Neuronal stem cell (in vitro differentiated cells): ENCODE results near the gene ATP5F1D.

Experiments used
- DNase-seq: peaks from one replicate; pipeline ENCODE4 v3.0.0-alpha.2; 2013; ENCODE audit warnings: low spot score
- H2AFZ ChIP-seq: one replicate; pipeline ENCODE4 v1.6.1; 2013; ENCODE audit warnings: mild to moderate bottlenecking, low read length, inconsistent platforms
- H2AK5ac ChIP-seq: 2 replicates; pipeline ENCODE4 v1.6.1; 2013; ENCODE audit warnings: low read depth, mild to moderate bottlenecking, inconsistent platforms, low read length, moderate library complexity, mixed read lengths
- H2BK120ac ChIP-seq: 2 replicates; pipeline ENCODE4 v1.6.1; 2013; ENCODE audit warnings: low read depth, mild to moderate bottlenecking, inconsistent platforms, low read length, moderate library complexity, mixed read lengths
- H2BK12ac ChIP-seq: one replicate; pipeline ENCODE4 v1.6.1; 2013; ENCODE audit warnings: low read length, inconsistent platforms
- H2BK15ac ChIP-seq: 2 replicates; pipeline ENCODE4 v1.6.1; 2013; ENCODE audit warnings: mild to moderate bottlenecking, low read length, inconsistent platforms, mixed read lengths
- H2BK5ac ChIP-seq: one replicate; pipeline ENCODE4 v1.6.1; 2013; ENCODE audit warnings: inconsistent platforms, mild to moderate bottlenecking, low read length, moderate library complexity
- H3K14ac ChIP-seq: one replicate; pipeline ENCODE4 v1.6.1; 2013; ENCODE audit warnings: low read length, inconsistent platforms
- H3K18ac ChIP-seq: 2 replicates; pipeline ENCODE4 v1.6.1; 2013; ENCODE audit warnings: low read length, inconsistent platforms
- H3K23ac ChIP-seq: 2 replicates; pipeline ENCODE4 v1.6.1; 2013; ENCODE audit warnings: low read depth, mild to moderate bottlenecking, mixed read lengths, low read length, inconsistent platforms; ENCODE audit not compliant: poor library complexity
- H3K27ac ChIP-seq: replicated peaks from 3 replicates; pipeline ENCODE4 v1.5.1; 2013; ENCODE audit warnings: low read length, inconsistent platforms
- H3K27me3 ChIP-seq, 3 experiments: 2 replicates each; pipeline ENCODE4 v1.6.1; 2013; ENCODE audit warnings: low read length in 3 of 3, mild to moderate bottlenecking in 2 of 3, inconsistent platforms in 1 of 3, low read depth in 1 of 3, mixed read lengths in 1 of 3, moderate library complexity in 1 of 3; ENCODE audit not compliant: control insufficient read depth in 3 of 3, insufficient read depth in 3 of 3
- H3K36me3 ChIP-seq, 2 donors: replicated peaks in 1 of 2; 2 replicates each; pipeline ENCODE4 v1.6.1; 2013; ENCODE audit warnings: low read length in 2 of 2; ENCODE audit not compliant: control insufficient read depth in 2 of 2, insufficient read depth in 2 of 2
- H3K4ac ChIP-seq: 2 replicates; pipeline ENCODE4 v1.6.1; 2013; ENCODE audit warnings: inconsistent platforms, mild to moderate bottlenecking, low read length, moderate library complexity
- H3K4me1 ChIP-seq, 2 donors: 1 replicate in 1 of 2; 2 replicates in 1 of 2; pipeline ENCODE4 v1.6.1; 2013; ENCODE audit warnings: low read length in 2 of 2, low read depth in 1 of 2; ENCODE audit not compliant: control insufficient read depth in 2 of 2, insufficient read depth in 1 of 2
- H3K4me2 ChIP-seq: one replicate; pipeline ENCODE4 v1.6.1; 2013; ENCODE audit warnings: mild to moderate bottlenecking, low read length, inconsistent platforms; ENCODE audit not compliant: insufficient read depth, poor library complexity, severe bottlenecking
- H3K4me3 ChIP-seq, 2 donors: 2 replicates each; pipeline ENCODE4 v1.5.1; 2013; ENCODE audit warnings: low read length in 2 of 2, mild to moderate bottlenecking in 2 of 2, inconsistent platforms in 1 of 2, moderate library complexity in 1 of 2
- H3K79me1 ChIP-seq: one replicate; pipeline ENCODE4 v1.6.1; 2013; ENCODE audit warnings: low read depth, mild to moderate bottlenecking, inconsistent platforms, low read length, moderate library complexity
- H3K9ac ChIP-seq: one replicate; pipeline ENCODE4 v1.6.1; 2013; ENCODE audit warnings: mild to moderate bottlenecking, low read depth, low read length, inconsistent platforms; ENCODE audit not compliant: poor library complexity
- H3K9me3 ChIP-seq, 2 donors: replicated peaks in 1 of 2; 2 replicates each; pipeline versions ENCODE3 to v1.6.1; 2013; ENCODE audit warnings: low read length in 2 of 2, mild to moderate bottlenecking in 2 of 2, inconsistent platforms in 1 of 2, low read depth in 1 of 2, mixed read lengths in 1 of 2, moderate library complexity in 1 of 2; ENCODE audit not compliant: control insufficient read depth in 2 of 2, insufficient read depth in 1 of 2
- H4K8ac ChIP-seq: one replicate; pipeline ENCODE4 v1.6.1; 2013; ENCODE audit warnings: low read depth, mild to moderate bottlenecking, inconsistent platforms, low read length, moderate library complexity
- H4K91ac ChIP-seq: one replicate; pipeline ENCODE4 v1.6.1; 2013; ENCODE audit warnings: low read length, low read depth, mild to moderate bottlenecking, inconsistent platforms; ENCODE audit not compliant: poor library complexity
- WGBS, 2 donors: extraction: QIAGEN DNeasy Blood & Tissue Kit; methylation state at CpG; one replicate each; pipeline ENCODE4 v1.1.7; 2013; ENCODE audit warnings: missing lambda C conversion rate in 2 of 2, mixed read lengths in 1 of 2; ENCODE audit not compliant: insufficient read length in 2 of 2, insufficient replicate concordance in 1 of 2; ENCODE audit errors: extremely low coverage in 2 of 2; 5-methylcytosine and 5-hydroxymethylcytosine counted together

Gene ATP5F1D

DNA sequence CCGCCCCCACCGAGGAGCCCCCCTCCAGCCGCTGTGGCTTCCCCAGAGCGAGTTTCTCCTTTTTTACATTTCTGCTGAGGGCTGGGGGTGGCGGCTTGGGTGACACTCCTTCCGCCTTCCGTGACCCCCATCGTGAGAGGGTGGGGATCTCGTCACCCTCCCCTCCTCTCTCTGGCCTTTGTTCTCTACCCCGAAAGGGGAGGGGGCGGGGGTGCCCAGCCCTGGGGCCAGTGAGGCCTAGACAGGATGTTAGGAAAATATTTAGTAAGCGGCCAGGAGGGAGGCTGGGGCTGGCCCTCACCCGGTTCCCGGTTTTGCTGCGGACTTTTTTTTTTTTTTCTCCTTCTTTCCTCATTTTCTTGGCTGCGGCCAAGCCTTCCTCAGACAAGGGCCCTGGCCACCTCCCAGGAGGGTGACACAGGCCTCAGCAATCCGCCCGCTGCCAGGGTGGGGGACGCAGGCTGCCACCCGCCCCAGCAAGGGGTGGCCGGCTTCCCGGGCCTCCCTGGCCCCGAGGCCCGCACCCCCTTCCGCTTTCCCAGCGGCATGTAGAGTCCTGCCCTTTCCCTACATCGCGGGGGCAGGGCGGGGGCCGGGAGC, 10.8 kb downstream of the ATP5F1D start:
- no peak overlapping the region for H4K8ac ChIP-seq
- no peak overlapping the region for H3K9ac ChIP-seq
- DNase-seq = no peak
- no peak overlapping the region for H3K14ac ChIP-seq
- peaks cover 47 to 61% of the 10 kb centered on the region in 2 donors for H3K36me3 ChIP-seq
- peak overlapping the region; percentile 49 for H3K27ac ChIP-seq
- H3K23ac ChIP-seq = peak overlapping the region; percentile 92
- no peak overlapping the region for H2BK15ac ChIP-seq
- H2BK120ac ChIP-seq = peak overlapping the region; percentile 76
- peak overlapping the region; percentile 99 for H2BK5ac ChIP-seq
- peaks cover 33% of the 10 kb centered on the region for H3K79me1 ChIP-seq
- peaks cover 9 to 29% of the 10 kb centered on the region in 2 donors for H3K4me1 ChIP-seq
- H2AK5ac ChIP-seq = peak overlapping the region; percentile 100
- H3K27me3 ChIP-seq = no peaks in the 10 kb centered on the region
- WGBS, 2 donors = no CpG with 5 or more reads among the region's 30 CpGs
- H2AFZ ChIP-seq = no peak overlapping the region
- peak overlapping the region; percentile 71 for H3K18ac ChIP-seq
- peak overlapping the region; percentile 87 for H3K4me2 ChIP-seq
- no peaks in the 10 kb centered on the region for H3K9me3 ChIP-seq
- no peak overlapping the region for H4K91ac ChIP-seq
- peak overlapping the region; percentile 61 to 98 for H3K4me3 ChIP-seq
- H2BK12ac ChIP-seq = no peak overlapping the region
- H3K4ac ChIP-seq = no peak overlapping the region

DNA sequence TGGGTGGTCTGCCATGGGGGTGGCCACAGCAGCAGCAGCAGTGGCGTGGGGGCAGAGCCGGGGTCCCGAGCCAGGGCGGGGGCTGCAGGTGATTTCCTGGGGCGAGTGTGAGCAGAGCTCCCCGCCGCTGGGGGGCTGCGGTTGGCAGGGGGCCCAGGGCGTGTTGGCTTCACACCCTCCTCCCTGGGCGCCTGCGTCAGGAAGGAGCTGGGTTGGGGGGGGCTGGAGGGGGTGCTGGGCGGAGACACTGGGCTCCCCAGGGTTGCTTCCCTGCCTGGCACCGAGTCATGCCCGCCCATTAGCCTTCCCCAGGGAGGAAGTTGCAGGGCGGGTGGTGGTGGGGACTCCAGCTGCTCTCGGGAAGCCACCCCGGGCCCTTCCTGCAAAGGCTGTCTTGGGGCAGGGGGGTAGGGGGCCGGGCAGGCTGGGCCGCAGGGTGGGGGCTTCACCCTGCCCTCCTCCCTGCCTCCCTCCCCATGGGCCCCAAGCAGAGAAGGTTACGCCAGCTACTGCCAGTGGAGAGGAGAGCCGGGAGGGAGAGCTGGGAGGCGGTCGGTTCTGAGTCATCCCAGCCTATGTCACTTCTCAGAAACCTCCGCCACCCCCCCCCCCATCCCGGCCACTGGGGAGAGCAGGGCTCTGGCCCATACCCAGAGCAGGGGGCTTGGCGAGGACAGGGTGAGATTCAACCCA, 11.4 kb downstream of the ATP5F1D start:
- Histone ChIP-seq H3K4me3 (peak overlapping the region; percentile 61 to 98), H2AK5ac (peak overlapping the region; percentile 37), H4K91ac (no peak overlapping the region), H3K9me3 (no peaks in the 10 kb centered on the region), H2BK15ac (no peak overlapping the region), H2BK120ac (no peak overlapping the region), H4K8ac (no peak overlapping the region), H3K36me3 (peaks cover 52 to 67% of the 10 kb centered on the region in 2 donors), H3K4ac (no peak overlapping the region), H3K27me3 (no peaks in the 10 kb centered on the region), H3K4me1 (peaks cover 8 to 27% of the 10 kb centered on the region in 2 donors), H3K14ac (no peak overlapping the region), H2BK12ac (no peak overlapping the region), H3K4me2 (peak overlapping the region; percentile 87), H2AFZ (no peak overlapping the region), H3K27ac (peak overlapping the region; percentile 49), H2BK5ac (no peak overlapping the region), H3K23ac (peak overlapping the region; percentile 31), H3K18ac (peak overlapping the region; percentile 85), H3K79me1 (peaks cover 29% of the 10 kb centered on the region), H3K9ac (no peak overlapping the region)
- WGBS, 2 donors = no CpG with 5 or more reads among the region's 26 CpGs
- no peak for DNase-seq

DNA sequence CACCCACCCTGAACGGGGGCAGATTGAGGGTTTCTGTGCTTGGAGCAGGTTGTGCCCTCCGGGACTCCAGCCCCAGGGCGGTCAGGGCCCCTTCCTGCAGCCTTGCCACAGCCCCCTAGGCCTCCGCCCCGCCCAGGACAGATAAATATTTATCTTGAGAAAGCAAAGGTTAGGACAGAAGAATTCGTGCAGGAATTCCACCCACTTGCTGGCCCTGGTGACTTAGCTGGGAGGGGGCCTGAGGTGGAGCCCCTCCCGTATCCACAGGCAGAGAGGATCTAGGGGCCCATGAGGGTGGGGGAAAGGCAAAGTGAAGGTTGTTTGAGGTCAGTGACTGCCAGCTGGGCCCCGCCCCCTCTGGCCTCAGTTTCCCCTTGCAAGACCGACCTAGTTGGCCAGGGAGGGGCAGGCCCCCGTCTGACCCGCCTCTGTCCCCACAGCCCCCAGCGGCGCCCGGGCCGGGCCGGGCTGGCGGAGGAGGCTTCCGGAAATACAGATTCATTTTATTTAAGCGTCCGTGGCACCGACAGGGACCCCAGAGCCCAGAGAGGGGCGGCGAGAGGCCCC, 12.0 kb downstream of the ATP5F1D start:
- H3K9me3 ChIP-seq = no peaks in the 10 kb centered on the region
- no peak overlapping the region for H2BK15ac ChIP-seq
- no peak overlapping the region for H2AFZ ChIP-seq
- no peak overlapping the region for H4K8ac ChIP-seq
- H3K4me1 ChIP-seq = peaks cover 7 to 31% of the 10 kb centered on the region in 2 donors
- H3K18ac ChIP-seq = peak overlapping the region; percentile 85
- H4K91ac ChIP-seq = no peak overlapping the region
- H2AK5ac ChIP-seq = no peak overlapping the region
- H3K9ac ChIP-seq = peak overlapping the region; percentile 60
- no peaks in the 10 kb centered on the region for H3K27me3 ChIP-seq
- no peak overlapping the region for H2BK5ac ChIP-seq
- no CpG with 5 or more reads among the region's 23 CpGs for WGBS, 2 donors
- H3K23ac ChIP-seq = peak overlapping the region; percentile 31
- H3K4me2 ChIP-seq = no peak overlapping the region
- H2BK120ac ChIP-seq = no peak overlapping the region
- H3K14ac ChIP-seq = no peak overlapping the region
- no peak overlapping the region for H2BK12ac ChIP-seq
- peak overlapping the region in 1 of 2 donors; percentile 9 for H3K4me3 ChIP-seq
- no peak for DNase-seq
- H3K27ac ChIP-seq = peak overlapping the region; percentile 8
- peaks cover 29% of the 10 kb centered on the region for H3K79me1 ChIP-seq
- no peak overlapping the region for H3K4ac ChIP-seq
- peaks cover 52 to 73% of the 10 kb centered on the region in 2 donors for H3K36me3 ChIP-seq

DNA sequence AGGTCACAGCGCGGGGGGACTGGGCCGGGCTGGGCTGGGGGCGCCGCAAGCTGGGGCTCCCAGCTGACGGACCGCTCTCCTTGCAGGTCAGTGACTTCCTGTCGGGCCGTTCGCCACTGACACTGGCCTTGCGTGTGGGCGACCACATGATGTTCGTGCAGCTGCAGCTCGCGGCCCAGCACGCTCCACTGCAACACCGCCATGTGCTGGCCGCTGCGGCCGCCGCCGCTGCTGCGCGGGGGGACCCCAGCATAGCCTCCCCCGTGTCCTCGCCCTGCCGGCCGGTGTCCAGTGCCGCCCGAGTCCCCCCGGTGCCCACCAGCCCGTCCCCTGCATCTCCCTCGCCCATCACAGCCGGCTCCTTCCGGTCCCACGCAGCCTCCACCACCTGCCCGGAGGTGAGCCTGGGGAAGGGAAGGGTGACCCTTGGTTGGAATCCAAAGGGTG, 12.6 kb downstream of the ATP5F1D start:
- Histone ChIP-seq H3K23ac (peak overlapping the region; percentile 27), H3K9me3 (no peaks in the 10 kb centered on the region), H2BK12ac (no peak overlapping the region), H4K91ac (no peak overlapping the region), H4K8ac (no peak overlapping the region), H3K27ac (no peak overlapping the region), H3K18ac (peak overlapping the region; percentile 85), H2BK15ac (no peak overlapping the region), H3K36me3 (peaks cover 52 to 79% of the 10 kb centered on the region in 2 donors), H3K4me1 (peaks cover 7 to 36% of the 10 kb centered on the region in 2 donors), H2AK5ac (no peak overlapping the region), H2BK5ac (no peak overlapping the region), H3K4me3 (no peak overlapping the region), H3K27me3 (no peaks in the 10 kb centered on the region), H3K4ac (no peak overlapping the region), H2AFZ (no peak overlapping the region), H3K9ac (peak overlapping the region; percentile 64), H3K4me2 (no peak overlapping the region), H2BK120ac (no peak overlapping the region), H3K14ac (no peak overlapping the region), H3K79me1 (peaks cover 29% of the 10 kb centered on the region)
- no peak for DNase-seq
- no CpG with 5 or more reads among the region's 37 CpGs for WGBS, 2 donors
